Prostate gland (tissue), 2 donors: ENCODE results near the gene ENPP6.

Experiments
- CTCF ChIP-seq, 4 experiments: fragments of 200-600 bp in 2 of 4; fragments of 450-650 bp in 2 of 4; sonication (generic) in 2 of 4; IDR thresholded peaks; 1 replicate in 3 of 4; 2 replicates in 1 of 4; pipeline ENCODE4 v1.5.1; 2016 to 2019; ENCODE audit warnings: antibody characterized with exemption in 4 of 4, mild to moderate bottlenecking in 2 of 4, moderate library complexity in 2 of 4
- POLR2A ChIP-seq: fragments of 450-650 bp; IDR thresholded peaks from one replicate; pipeline ENCODE4 v1.6.1; 2016; ENCODE audit warnings: antibody characterized with exemption, mild to moderate bottlenecking
- POLR2AphosphoS5 ChIP-seq: sonication (generic); formaldehyde crosslinking; IDR thresholded peaks from one replicate; pipeline ENCODE4 v1.6.1; 2017; ENCODE audit warnings: antibody characterized with exemption

- TF ChIP-seq CTCF (IDR thresholded peaks at IDR 0.05) (no peak), POLR2A (no peak), POLR2AphosphoS5 (no peak)
These were observed 68.7 kb downstream of the ENPP6 start for GRCh38 chr4:184148738-184149637.
